T-helper 1 cell (primary cell): ENCODE results near the gene PSMD14.

Experiments used
- DNase-seq, 5 donors: peaks; one replicate each; pipeline ENCODE4 v3.0.0-alpha.2; 2012 to 2020

PSMD14 gene

DNA sequence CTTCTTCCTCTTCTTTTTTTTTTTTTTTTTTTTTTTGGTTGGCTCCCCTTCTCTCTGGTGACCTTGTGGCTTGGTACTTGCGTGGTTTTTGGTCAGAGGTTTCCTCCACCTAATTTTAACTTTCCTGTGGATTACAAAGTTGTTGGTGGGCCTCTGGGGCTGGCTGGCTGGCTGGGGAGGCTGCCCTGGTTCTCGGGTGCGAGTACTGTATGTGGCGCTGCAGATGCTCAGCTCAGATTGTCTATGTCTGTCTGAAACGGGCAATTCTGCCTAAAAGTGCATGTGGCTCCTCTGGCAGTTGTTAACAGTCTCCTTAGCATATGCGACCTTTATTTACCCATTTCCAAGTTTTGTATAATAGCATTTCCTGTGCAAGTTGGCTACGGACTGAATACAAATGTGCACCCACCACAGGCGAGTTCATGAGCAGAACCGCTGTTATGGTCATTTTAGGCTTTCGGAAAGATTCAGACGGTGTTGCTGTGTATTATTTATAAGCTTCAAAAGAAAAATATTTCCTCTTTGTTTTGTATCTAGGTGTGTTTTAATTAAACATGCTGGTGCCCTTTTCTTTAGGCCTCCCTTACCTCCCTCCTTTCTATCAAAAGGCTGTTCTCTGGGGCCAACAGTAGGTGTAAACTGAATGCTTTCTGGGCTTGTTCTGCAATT, 112.3 kb downstream of the PSMD14 start:
- no peak for DNase-seq

DNA sequence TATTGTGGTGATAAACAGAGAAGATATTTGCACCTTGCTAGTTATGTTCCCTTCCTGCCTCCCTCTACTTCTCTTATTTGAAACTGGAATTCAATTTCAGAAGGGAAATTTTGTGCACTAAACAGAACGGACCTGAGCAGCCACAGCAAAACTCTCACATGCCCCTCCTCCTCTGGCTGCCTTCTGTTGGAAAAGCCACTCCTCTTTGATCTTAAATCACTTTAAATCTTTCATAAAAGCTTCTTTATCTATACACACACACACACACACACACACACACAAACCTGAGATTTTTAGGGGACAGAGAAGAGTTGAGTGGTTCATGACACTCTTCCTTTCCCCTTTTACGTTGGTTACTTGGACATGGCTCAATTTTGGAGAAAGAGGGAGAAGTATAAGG, 113.5 kb downstream of the PSMD14 start:
- DNase-seq: no peak

DNA sequence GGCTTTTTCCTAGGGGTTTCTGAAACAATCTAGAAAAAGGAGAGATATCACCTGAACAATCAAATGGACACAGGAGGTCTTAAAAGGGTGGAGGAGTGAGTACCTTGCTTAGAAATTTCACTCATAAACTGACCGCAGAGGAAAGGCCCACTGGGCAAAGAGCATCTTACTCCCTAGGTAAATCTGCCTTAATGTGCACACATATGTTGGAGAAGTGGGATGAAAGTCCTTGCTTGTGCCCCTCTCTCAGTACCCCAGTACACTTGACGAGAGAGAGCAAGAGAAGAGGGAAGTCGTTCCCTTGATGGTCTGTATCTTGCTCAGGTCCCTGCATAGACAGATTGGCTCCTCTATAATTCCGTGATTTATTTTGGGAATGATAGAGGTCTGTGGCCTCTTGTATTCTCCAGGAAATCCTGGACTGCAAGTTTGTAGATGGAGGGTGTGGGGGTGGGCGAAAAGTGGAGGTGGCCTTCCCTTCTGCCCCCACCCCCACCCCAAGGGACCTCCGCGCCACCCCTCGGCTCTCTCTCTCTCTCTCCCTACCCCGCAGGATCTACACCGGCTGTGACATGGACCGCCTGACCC, 114.7 kb downstream of the PSMD14 start:
- DNase-seq: no peak

DNA sequence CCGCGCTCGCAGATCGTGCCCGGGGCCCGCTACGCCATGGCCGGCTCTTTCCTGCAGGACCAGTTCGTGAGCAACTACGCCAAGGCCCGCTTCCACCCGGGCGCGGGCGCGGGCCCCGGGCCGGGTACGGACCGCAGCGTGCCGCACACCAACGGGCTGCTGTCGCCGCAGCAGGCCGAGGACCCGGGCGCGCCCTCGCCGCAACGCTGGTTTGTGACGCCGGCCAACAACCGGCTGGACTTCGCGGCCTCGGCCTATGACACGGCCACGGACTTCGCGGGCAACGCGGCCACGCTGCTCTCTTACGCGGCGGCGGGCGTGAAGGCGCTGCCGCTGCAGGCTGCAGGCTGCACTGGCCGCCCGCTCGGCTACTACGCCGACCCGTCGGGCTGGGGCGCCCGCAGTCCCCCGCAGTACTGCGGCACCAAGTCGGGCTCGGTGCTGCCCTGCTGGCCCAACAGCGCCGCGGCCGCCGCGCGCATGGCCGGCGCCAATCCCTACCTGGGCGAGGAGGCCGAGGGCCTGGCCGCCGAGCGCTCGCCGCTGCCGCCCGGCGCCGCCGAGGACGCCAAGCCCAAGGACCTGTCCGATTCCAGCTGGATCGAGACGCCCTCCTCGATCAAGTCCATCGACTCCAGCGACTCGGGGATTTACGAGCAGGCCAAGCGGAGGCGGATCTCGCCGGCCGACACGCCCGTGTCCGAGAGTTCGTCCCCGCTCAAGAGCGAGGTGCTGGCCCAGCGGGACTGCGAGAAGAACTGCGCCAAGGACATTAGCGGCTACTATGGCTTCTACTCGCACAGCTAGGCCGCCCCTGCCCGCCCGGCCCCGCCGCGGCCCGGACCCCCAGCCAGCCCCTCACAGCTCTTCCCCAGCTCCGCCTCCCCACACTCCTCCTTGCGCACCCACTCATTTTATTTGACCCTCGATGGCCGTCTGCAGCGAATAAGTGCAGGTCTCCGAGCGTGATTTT, 115.5 kb downstream of the PSMD14 start:
- no peak for DNase-seq

- no peak for DNase-seq
Measured at GRCh38 chr2:161424394-161424769, 116.2 kb downstream of the PSMD14 start.

DNA sequence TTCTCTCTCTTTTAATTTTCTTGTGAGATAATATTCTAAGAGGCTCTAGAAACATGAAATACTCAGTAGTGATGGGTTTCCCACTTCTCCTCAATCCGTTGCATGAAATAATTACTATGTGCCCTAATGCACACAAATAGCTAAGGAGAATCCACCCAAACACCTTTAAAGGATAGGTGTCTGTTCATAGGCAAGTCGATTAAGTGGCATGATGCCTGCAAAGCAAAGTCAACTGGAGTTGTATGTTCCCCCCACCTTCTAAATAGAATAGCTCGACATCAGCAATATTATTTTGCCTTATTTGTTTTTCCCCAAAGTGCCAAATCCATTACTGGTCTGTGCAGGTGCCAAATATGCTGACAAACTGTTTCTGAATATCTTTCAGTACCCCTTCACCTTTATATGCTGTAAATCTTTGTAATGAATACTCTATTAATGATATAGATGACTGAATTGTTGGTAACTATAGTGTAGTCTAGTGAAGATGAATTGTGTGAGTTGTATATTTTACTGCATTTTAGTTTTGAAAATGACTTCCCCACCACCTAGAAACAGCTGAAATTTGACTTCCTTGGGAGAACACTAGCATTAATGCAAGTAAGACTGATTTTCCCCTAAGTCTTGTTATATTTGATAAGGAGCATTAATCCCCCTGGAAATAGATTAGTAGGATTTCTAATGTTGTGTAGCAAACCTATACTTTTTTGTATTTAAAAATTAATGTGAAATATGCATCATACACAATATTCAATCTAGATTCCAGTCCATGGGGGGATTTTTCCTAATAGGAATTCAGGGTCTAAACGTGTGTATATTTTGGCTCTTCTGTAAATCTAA, 116.9 kb downstream of the PSMD14 start:
- no peak for DNase-seq

DNA sequence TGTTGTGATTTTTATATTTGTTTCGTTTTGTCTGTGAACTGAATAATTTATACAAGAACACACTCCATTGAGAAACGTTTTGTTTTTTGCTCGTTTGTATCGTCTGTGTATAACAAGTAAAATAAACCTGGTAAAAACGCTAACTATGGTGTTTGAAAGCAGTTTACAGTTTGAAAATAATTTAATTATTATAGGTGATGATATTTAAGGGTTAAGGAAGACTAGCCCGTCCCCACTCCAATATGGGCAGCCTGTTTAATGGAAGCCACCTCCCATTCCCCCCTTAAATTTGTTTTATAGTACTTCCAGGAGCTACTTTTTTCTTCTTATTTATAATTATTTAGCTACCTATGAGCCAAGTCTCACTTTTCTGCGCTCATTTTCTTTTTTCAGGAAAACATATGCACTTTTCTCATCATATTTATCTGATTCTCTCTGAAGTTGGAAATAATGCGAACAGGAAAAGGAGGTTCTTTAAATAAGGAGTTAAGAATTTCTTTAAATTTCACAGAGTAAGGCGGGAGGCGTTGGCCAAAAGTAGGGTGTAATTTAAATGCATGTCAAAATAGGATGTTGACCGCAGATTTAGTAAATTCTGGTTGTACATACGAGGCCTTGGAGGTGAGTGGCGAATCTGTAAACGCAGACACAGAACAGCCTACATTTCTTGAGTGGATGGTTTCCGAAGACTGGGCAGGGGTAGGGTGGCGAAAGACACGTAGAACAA, 117.7 kb downstream of the PSMD14 start:
- no peak for DNase-seq

GRCh38 chr2:161426455-161426921, 118.3 kb downstream of the PSMD14 start:
- no peak for DNase-seq

DNA sequence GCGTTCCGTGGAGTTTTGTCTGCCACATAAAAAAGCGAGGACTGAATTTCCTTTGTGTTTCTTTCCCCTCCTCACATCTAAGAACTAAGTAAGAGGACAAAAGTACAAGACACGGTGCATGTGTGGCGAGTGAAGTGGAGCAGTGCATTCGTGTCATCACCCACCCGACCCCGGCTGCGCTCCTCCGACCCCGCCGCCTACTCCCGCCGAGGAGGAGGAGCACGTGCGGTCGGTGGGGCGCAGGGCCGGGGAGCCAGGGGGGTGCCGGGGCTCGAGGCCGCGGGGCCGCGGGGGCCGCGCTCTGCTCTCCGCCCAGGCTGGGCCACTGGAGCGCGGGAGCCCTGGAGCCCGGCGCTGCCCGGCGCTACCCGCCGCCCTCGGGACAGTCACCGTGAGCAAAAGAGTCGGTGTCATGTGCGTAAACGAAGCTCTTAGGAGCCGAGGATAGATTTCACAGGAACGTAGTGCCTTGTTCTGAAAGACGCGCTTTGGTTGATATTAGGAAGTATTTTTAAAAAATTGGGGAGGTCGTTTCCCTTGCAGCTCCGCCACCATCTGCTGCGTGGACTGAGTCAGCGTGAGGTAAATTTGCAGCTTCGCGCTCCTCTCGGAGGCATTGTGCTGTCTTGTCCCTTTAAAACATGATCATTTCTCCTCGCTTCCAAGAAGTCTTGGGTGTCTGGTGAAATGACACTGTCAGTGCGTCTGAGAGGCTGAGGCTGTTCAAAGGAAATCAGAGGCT, 118.9 kb downstream of the PSMD14 start:
- no peak for DNase-seq

- no peak for DNase-seq
Measured at GRCh38 chr2:161427664-161428587, 119.7 kb downstream of the PSMD14 start.

DNA sequence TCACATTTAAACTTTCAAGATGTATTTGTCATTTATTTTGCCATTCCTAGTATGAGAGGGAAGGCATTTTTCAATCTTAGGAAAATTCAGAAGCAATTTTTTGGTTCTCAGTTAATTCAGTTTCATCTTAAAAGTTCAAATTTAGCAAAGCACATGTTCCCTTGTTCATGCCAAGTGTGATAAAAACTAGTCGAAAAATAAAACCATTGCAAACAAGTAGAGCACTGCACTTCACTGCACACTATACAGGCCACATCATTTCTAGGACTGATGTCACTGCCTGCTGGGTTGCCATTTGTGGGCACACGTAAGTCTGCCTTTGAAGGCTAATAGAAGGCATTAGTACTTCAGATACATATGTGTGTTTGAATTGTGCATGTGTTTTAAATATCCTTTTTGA, 122.2 kb downstream of the PSMD14 start:
- DNase-seq: no peak

DNA sequence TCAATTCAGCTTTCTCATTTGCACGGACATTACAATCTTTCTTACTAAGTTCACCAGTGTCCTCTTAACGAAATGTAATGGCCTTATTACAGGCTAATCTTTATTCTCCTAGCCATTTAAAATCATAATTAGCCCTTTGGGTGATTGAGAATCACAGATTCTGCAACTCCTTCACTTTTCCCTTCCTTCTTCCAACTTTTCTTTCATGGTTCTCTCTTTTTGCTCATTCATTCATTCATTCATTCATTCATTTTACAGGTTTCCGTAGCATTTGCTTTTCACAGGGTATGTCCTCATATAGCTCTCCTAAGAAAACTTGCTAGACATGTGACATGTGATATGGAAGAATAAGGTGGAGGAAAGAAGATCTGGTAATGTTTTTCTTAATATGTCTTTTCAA, 123.9 kb downstream of the PSMD14 start:
- no peak for DNase-seq

DNA sequence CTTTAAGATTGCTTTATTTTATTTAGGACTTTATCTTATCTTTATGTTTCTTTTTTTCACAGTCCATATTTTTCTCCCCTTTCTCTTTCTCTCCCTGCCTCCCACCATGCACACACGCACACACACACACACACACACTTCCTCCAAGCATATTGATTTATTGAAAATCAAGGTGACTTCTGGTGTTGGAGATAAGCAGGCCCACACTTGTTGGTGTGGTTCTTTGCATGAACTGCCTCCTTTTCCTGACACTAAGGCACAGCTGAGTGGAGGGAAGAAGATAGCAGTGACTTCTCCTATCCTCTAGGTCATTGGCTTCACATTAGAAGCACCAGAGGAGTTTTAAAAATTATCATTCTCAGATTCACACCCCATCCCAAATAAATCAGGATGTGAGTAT, 125.9 kb downstream of the PSMD14 start:
- DNase-seq: no peak

GRCh38 chr2:161436411-161436810, 128.2 kb downstream of the PSMD14 start:
- no peak for DNase-seq

DNA sequence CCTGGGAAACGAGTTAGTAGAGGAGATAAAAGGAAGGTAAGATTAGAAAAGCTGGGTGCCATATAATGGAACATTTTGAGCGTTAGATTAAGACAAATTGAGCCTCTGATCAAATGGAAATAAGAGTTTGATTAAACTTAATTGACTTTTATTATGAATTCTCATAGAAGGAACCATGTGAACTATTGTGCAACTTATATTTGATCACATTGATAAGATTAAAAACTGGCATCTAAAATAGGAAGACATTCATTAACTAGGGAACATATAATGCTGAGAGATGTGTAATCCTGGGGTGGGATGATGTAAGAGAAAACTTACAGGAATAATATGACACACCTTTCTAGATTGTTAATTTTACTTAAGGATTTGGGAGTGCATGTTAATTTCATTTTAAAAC, 130.4 kb downstream of the PSMD14 start:
- no peak for DNase-seq

DNA sequence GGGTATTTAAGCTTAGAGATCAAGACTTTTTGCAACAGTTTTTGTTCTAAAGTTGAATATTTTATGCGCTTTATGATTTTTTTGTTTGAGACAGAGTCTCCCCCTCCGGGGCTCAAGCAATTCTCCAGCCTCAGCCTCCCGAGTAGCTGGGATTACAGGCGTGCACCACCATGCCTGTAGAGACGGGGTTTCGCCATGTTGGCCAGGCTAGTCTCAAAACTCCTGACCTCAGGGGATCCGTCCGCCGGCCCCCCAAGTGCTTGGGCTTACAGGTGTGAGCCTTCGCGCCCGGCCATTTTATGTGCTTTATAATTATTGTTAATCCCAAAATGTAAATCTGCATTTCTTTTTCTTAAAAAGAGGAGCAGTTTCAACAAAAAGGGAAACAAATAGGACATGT, 136.9 kb downstream of the PSMD14 start:
- DNase-seq: no peak

DNA sequence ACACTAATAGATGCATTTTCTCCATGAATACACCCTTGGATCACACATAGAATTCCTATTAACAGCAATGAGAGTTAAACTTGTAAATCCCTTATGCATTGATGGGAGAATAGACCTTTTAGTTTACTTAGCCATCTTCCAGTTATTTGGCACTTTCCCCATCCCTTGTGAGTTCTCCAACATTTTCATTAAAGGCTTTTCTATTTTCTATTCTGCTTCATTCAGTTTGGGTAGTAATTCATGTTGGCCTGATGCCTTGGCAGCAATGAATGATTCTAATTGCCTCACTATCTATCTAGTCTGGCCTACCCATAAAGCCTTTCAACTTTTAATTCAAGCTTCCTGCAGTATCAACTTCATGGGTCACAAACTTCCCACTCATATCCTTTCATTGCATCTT, 140.2 kb downstream of the PSMD14 start:
- no peak for DNase-seq
